SK-N-SH treated with all-trans-retinoic acid at 6 μM for 48 hours (cell line): ENCODE results near the gene COX19.

Experiments
- ATAC-seq: fragments of 200-7000 bp; cut with Tn5 transposase; 3 replicates; pipeline ENCODE4 v1.9.1; 2020; ENCODE audit warnings: mild to moderate bottlenecking, moderate library complexity
- ARNTL ChIP-seq: fragments of 450-650 bp; formaldehyde crosslinking; IDR thresholded peaks from 2 replicates; pipeline ENCODE4 v1.5.0; 2020; ENCODE audit warnings: low read depth, mild to moderate bottlenecking, moderate library complexity, borderline replicate concordance
- BACH2 ChIP-seq: fragments of 250-450 bp; sonication (Bioruptor Pico); IDR thresholded peaks from 2 replicates; pipeline ENCODE4 v1.9.0; 2021; ENCODE audit warnings: mild to moderate bottlenecking, borderline replicate concordance
- CSDC2 ChIP-seq: fragments of 250-450 bp; sonication (Bioruptor Pico); IDR thresholded peaks from 2 replicates; pipeline ENCODE4 v1.5.0; 2020; ENCODE audit warnings: mild to moderate bottlenecking, moderate library complexity
- ESRRG ChIP-seq: fragments of 250-450 bp; sonication (Bioruptor Pico); IDR thresholded peaks from 2 replicates; pipeline ENCODE4 v1.6.1; 2021; ENCODE audit warnings: mild to moderate bottlenecking
- GLIS3 ChIP-seq: fragments of 250-450 bp; sonication (Bioruptor Pico); IDR thresholded peaks from 2 replicates; pipeline ENCODE4 v1.5.0; 2020; ENCODE audit warnings: mild to moderate bottlenecking, moderate library complexity
- OSR1 ChIP-seq: fragments of 250-450 bp; sonication (Bioruptor Pico); IDR thresholded peaks from 2 replicates; pipeline ENCODE4 v1.8.0; 2022; ENCODE audit warnings: moderate library complexity, mild to moderate bottlenecking, inconsistent platforms
- PPARA ChIP-seq: fragments of 250-450 bp; sonication (Bioruptor Pico); IDR thresholded peaks from 2 replicates; pipeline ENCODE4 v1.5.0; 2020; ENCODE audit warnings: mild to moderate bottlenecking, borderline replicate concordance
- RARB ChIP-seq: fragments of 250-450 bp; sonication (Bioruptor Pico); IDR thresholded peaks from 2 replicates; pipeline ENCODE4 v1.8.0; 2021; ENCODE audit warnings: mild to moderate bottlenecking, moderate library complexity
- SNAI2 ChIP-seq: fragments of 250-450 bp; sonication (Bioruptor Pico); IDR thresholded peaks from 2 replicates; pipeline ENCODE4 v1.5.0; 2020; ENCODE audit warnings: mild to moderate bottlenecking, moderate library complexity
- TCF4 ChIP-seq: fragments of 250-450 bp; sonication (Bioruptor Pico); IDR thresholded peaks from 2 replicates; pipeline ENCODE4 v1.8.0; 2021; ENCODE audit warnings: mild to moderate bottlenecking, moderate library complexity, borderline replicate concordance
- TOX ChIP-seq: fragments of 250-450 bp; sonication (Bioruptor Pico); IDR thresholded peaks from 2 replicates; pipeline ENCODE4 v1.8.0; 2021; ENCODE audit warnings: mild to moderate bottlenecking, moderate library complexity, borderline replicate concordance
- TSHZ2 ChIP-seq: fragments of 250-450 bp; sonication (Bioruptor Pico); IDR thresholded peaks from 2 replicates; pipeline ENCODE4 v1.5.0; 2020; ENCODE audit warnings: mild to moderate bottlenecking, moderate library complexity
- ZC3H10 ChIP-seq: fragments of 250-450 bp; sonication (Bioruptor Pico); IDR thresholded peaks from 2 replicates; pipeline ENCODE4 v1.5.1; 2021; ENCODE audit warnings: mild to moderate bottlenecking, moderate library complexity
- ZFP3 ChIP-seq: fragments of 250-450 bp; sonication (Bioruptor Pico); IDR thresholded peaks from 2 replicates; pipeline ENCODE4 v1.5.0; 2020; ENCODE audit warnings: mild to moderate bottlenecking, moderate library complexity
- ZFP30 ChIP-seq: fragments of 450-650 bp; formaldehyde crosslinking; IDR thresholded peaks from 2 replicates; pipeline ENCODE4 v1.5.0; 2022; ENCODE audit warnings: mild to moderate bottlenecking, moderate library complexity
- ZNF565 ChIP-seq: fragments of 450-650 bp; formaldehyde crosslinking; conservative IDR thresholded peaks from 2 replicates; pipeline ENCODE4 v1.5.0; 2020; ENCODE audit warnings: low read depth, mild to moderate bottlenecking, moderate library complexity
- ZNF70 ChIP-seq: fragments of 450-650 bp; formaldehyde crosslinking; IDR thresholded peaks from 2 replicates; pipeline ENCODE4 v1.5.0; 2020; ENCODE audit warnings: mild to moderate bottlenecking, moderate library complexity
- ZNF8 ChIP-seq: fragments of 450-650 bp; formaldehyde crosslinking; IDR thresholded peaks from 2 replicates; pipeline ENCODE4 v1.5.0; 2020; ENCODE audit warnings: mild to moderate bottlenecking, moderate library complexity
- TF ChIP-seq, protein P1 (sequence below): fragments of 250-450 bp; sonication (Bioruptor Pico); IDR thresholded peaks from 2 replicates; pipeline ENCODE4 v1.8.0; 2021; ENCODE audit warnings: low read depth, mild to moderate bottlenecking, moderate library complexity, borderline replicate concordance
- TF ChIP-seq, protein P2 (sequence below): fragments of 250-450 bp; sonication (Bioruptor Pico); IDR thresholded peaks from 2 replicates; pipeline ENCODE4 v1.5.1; 2020; ENCODE audit warnings: low read depth, mild to moderate bottlenecking, moderate library complexity
- TF ChIP-seq, protein P3 (sequence below): fragments of 250-450 bp; sonication (Bioruptor Pico); IDR thresholded peaks from 2 replicates; pipeline ENCODE4 v1.5.1; 2021; ENCODE audit warnings: mild to moderate bottlenecking, moderate library complexity
- TF ChIP-seq, protein P4 (sequence below): fragments of 250-450 bp; sonication (Bioruptor Pico); IDR thresholded peaks from 2 replicates; pipeline ENCODE4 v1.8.0; 2020; ENCODE audit warnings: mild to moderate bottlenecking, moderate library complexity, borderline replicate concordance

Gene COX19

GRCh38 chr7:967361-968082 lies 7.8 kb downstream of the COX19 start (continued):
- TF ChIP-seq, protein P1, sequence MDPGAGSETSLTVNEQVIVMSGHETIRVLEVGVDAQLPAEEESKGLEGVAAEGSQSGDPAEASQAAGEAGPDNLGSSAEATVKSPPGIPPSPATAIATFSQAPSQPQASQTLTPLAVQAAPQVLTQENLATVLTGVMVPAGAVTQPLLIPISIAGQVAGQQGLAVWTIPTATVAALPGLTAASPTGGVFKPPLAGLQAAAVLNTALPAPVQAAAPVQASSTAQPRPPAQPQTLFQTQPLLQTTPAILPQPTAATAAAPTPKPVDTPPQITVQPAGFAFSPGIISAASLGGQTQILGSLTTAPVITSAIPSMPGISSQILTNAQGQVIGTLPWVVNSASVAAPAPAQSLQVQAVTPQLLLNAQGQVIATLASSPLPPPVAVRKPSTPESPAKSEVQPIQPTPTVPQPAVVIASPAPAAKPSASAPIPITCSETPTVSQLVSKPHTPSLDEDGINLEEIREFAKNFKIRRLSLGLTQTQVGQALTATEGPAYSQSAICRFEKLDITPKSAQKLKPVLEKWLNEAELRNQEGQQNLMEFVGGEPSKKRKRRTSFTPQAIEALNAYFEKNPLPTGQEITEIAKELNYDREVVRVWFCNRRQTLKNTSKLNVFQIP (CRISPR knock-in tag), result no peak
- TF ChIP-seq, protein P2, sequence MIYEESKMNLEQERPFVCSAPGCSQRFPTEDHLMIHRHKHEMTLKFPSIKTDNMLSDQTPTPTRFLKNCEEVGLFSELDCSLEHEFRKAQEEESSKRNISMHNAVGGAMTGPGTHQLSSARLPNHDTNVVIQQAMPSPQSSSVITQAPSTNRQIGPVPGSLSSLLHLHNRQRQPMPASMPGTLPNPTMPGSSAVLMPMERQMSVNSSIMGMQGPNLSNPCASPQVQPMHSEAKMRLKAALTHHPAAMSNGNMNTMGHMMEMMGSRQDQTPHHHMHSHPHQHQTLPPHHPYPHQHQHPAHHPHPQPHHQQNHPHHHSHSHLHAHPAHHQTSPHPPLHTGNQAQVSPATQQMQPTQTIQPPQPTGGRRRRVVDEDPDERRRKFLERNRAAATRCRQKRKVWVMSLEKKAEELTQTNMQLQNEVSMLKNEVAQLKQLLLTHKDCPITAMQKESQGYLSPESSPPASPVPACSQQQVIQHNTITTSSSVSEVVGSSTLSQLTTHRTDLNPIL (CRISPR knock-in tag), result no peak
- no peak for TF ChIP-seq ZC3H10 (CRISPR knock-in tag)
- TF ChIP-seq RARB (CRISPR knock-in tag), result no peak
- no peak for TF ChIP-seq ZFP30 (CRISPR knock-in tag)

- no peak for TF ChIP-seq PPARA (CRISPR knock-in tag)
- no peak for TF ChIP-seq ZC3H10 (CRISPR knock-in tag)
- no peak for TF ChIP-seq ZNF565 (CRISPR knock-in tag)
- no peak for TF ChIP-seq SNAI2 (CRISPR knock-in tag)
- no peak for TF ChIP-seq BACH2 (CRISPR knock-in tag)
- TF ChIP-seq ZNF70 (CRISPR knock-in tag), result no peak
- no peak for TF ChIP-seq CSDC2
- no peak for TF ChIP-seq ZFP3
- TF ChIP-seq GLIS3 (CRISPR knock-in tag), result no peak
- no peak for TF ChIP-seq TOX
- no peak for TF ChIP-seq OSR1 (CRISPR knock-in tag)
- TF ChIP-seq TSHZ2 (CRISPR knock-in tag), result no peak
- TF ChIP-seq, protein P3, sequence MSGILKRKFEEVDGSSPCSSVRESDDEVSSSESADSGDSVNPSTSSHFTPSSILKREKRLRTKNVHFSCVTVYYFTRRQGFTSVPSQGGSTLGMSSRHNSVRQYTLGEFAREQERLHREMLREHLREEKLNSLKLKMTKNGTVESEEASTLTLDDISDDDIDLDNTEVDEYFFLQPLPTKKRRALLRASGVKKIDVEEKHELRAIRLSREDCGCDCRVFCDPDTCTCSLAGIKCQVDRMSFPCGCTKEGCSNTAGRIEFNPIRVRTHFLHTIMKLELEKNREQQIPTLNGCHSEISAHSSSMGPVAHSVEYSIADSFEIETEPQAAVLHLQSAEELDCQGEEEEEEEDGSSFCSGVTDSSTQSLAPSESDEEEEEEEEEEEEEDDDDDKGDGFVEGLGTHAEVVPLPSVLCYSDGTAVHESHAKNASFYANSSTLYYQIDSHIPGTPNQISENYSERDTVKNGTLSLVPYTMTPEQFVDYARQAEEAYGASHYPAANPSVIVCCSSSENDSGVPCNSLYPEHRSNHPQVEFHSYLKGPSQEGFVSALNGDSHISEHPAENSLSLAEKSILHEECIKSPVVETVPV (CRISPR knock-in tag), result no peak
- no peak for TF ChIP-seq ESRRG (CRISPR knock-in tag)
- TF ChIP-seq, protein P1 (CRISPR knock-in tag), result no peak
- TF ChIP-seq, protein P4, sequence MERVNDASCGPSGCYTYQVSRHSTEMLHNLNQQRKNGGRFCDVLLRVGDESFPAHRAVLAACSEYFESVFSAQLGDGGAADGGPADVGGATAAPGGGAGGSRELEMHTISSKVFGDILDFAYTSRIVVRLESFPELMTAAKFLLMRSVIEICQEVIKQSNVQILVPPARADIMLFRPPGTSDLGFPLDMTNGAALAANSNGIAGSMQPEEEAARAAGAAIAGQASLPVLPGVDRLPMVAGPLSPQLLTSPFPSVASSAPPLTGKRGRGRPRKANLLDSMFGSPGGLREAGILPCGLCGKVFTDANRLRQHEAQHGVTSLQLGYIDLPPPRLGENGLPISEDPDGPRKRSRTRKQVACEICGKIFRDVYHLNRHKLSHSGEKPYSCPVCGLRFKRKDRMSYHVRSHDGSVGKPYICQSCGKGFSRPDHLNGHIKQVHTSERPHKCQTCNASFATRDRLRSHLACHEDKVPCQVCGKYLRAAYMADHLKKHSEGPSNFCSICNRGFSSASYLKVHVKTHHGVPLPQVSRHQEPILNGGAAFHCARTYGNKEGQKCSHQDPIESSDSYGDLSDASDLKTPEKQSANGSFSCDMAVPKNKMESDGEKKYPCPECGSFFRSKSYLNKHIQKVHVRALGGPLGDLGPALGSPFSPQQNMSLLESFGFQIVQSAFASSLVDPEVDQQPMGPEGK (CRISPR knock-in tag), result no peak
- TF ChIP-seq TCF4 (CRISPR knock-in tag), result no peak
- TF ChIP-seq ZNF8 (CRISPR knock-in tag), result no peak
- TF ChIP-seq ARNTL (CRISPR knock-in tag), result no peak
- no peak for TF ChIP-seq RARB (CRISPR knock-in tag)
- TF ChIP-seq, all 23 proteins: peak for 0
- ATAC-seq, result no peak
Measured at GRCh38 chr7:966291-967069, 8.9 kb downstream of the COX19 start.
